Nephron (organoid): ENCODE measurements around the gene ST3GAL3.

ENCODE experiments used
- H3K27ac Mint-ChIP-seq, 3 experiments: 2 replicates each; pipeline ENCODE4 v1.8.0; 2020; ENCODE audit warnings: mixed read lengths in 3 of 3, mild to moderate bottlenecking in 2 of 3, moderate library complexity in 1 of 3
- H3K27me3 Mint-ChIP-seq: 2 replicates; pipeline ENCODE4 v1.8.0; 2021; ENCODE audit warnings: low read depth, mild to moderate bottlenecking, moderate library complexity, mixed read lengths
- H3K36me3 Mint-ChIP-seq: 2 replicates; pipeline ENCODE4 v1.8.0; 2020; ENCODE audit warnings: low read depth, mixed read lengths
- H3K4me1 Mint-ChIP-seq: 2 replicates; pipeline ENCODE4 v1.8.0; 2020; ENCODE audit warnings: mixed read lengths
- H3K4me3 Mint-ChIP-seq, 3 experiments: 2 replicates each; pipeline ENCODE4 v1.8.0; 2020; ENCODE audit warnings: mild to moderate bottlenecking in 3 of 3, mixed read lengths in 3 of 3, moderate library complexity in 2 of 3
- H3K9me3 Mint-ChIP-seq: 2 replicates; pipeline ENCODE4 v1.8.0; 2020; ENCODE audit warnings: mixed read lengths
- TF ChIP-seq, protein P1 (sequence below), 3 experiments: fragments of 200-600 bp; sonication (generic); IDR thresholded peaks; one replicate each; pipeline ENCODE4 v1.5.0; 2021; ENCODE audit warnings: antibody characterized with exemption in 3 of 3; ENCODE audit not compliant: unreplicated experiment in 3 of 3

ST3GAL3 gene

GRCh38 chr1:43683560-43683959 lies 23.8 kb upstream of the ST3GAL3 start:
- no peak overlapping the region for H3K4me3 Mint-ChIP-seq
- TF ChIP-seq, protein P1, sequence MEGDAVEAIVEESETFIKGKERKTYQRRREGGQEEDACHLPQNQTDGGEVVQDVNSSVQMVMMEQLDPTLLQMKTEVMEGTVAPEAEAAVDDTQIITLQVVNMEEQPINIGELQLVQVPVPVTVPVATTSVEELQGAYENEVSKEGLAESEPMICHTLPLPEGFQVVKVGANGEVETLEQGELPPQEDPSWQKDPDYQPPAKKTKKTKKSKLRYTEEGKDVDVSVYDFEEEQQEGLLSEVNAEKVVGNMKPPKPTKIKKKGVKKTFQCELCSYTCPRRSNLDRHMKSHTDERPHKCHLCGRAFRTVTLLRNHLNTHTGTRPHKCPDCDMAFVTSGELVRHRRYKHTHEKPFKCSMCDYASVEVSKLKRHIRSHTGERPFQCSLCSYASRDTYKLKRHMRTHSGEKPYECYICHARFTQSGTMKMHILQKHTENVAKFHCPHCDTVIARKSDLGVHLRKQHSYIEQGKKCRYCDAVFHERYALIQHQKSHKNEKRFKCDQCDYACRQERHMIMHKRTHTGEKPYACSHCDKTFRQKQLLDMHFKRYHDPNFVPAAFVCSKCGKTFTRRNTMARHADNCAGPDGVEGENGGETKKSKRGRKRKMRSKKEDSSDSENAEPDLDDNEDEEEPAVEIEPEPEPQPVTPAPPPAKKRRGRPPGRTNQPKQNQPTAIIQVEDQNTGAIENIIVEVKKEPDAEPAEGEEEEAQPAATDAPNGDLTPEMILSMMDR (IDR thresholded peaks at IDR 0.05; ENCODE audit: unreplicated experiment in 3 of 3), result no peak

GRCh38 chr1:43686801-43687200 lies 20.5 kb upstream of the ST3GAL3 start:
- Mint-ChIP-seq H3K36me3 (peaks cover 88% of the 10 kb centered on the region), H3K9me3 (no peaks in the 10 kb centered on the region), H3K4me3 (no peak overlapping the region), H3K27ac (no peak overlapping the region), H3K27me3 (no peaks in the 10 kb centered on the region), H3K4me1 (no peaks in the 10 kb centered on the region)
- TF ChIP-seq, protein P1 (IDR thresholded peaks at IDR 0.05; ENCODE audit: unreplicated experiment in 3 of 3), result no peak

More at GRCh38 chr1:43683560-43683959, 23.8 kb upstream of the ST3GAL3 start:
- Mint-ChIP-seq H3K27ac (no peak overlapping the region), H3K36me3 (peaks cover 80% of the 10 kb centered on the region), H3K27me3 (no peaks in the 10 kb centered on the region), H3K9me3 (no peaks in the 10 kb centered on the region), H3K4me1 (no peaks in the 10 kb centered on the region)

DNA sequence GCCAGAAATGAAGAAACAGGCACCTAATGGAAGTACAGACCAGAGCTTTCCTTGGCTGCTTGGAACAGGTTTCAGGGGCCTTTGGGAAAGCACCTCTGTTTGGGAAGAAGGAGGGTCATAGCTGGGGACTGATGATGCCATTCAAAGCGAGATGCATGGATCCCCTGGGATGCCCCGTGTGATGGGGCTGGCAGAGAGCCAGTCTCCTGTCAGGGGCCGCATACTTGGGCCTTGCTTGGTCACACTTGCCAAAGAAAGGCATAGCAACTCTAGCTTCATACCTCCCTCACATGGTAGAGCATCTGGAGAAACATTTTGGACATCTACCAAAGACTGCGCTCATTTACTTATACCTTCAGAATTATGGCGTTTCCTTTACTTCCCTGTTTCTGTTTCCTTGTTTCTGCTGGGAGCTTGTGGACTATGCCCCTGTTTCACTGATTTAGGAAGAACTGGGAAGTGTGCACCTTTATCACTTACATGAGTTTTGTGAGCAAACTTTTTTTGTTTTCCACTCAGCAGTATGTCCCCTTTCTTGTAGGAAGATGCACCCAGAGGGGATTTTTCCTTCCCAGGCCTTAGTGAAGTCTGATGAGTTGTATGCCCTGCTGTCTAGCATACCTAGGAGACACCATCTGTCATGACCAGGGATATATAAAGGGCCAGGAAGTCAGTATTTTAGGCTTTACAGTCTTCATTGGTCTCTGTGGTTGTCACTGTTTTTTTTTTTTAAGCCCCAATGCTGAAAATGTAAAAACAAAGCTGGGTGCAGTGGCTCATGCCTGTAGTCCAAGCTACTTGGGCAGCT lies 19.8 kb upstream of the ST3GAL3 start:
- no peak overlapping the region for H3K4me3 Mint-ChIP-seq
- H3K4me1 Mint-ChIP-seq, result no peaks in the 10 kb centered on the region
- no peaks in the 10 kb centered on the region for H3K9me3 Mint-ChIP-seq
- TF ChIP-seq, protein P1 (IDR thresholded peaks at IDR 0.05; ENCODE audit: unreplicated experiment in 3 of 3), result no peak
- no peak overlapping the region for H3K27ac Mint-ChIP-seq
- peaks cover 91% of the 10 kb centered on the region for H3K36me3 Mint-ChIP-seq
- no peaks in the 10 kb centered on the region for H3K27me3 Mint-ChIP-seq

- no peak overlapping the region for H3K4me3 Mint-ChIP-seq
- H3K9me3 Mint-ChIP-seq, result no peaks in the 10 kb centered on the region
- TF ChIP-seq, protein P1 (IDR thresholded peaks at IDR 0.05; ENCODE audit: unreplicated experiment in 3 of 3), result no peak
- H3K27ac Mint-ChIP-seq, result no peak overlapping the region
- no peaks in the 10 kb centered on the region for H3K4me1 Mint-ChIP-seq
- no peaks in the 10 kb centered on the region for H3K27me3 Mint-ChIP-seq
- H3K36me3 Mint-ChIP-seq, result peaks cover 95% of the 10 kb centered on the region
Observed at GRCh38 chr1:43688109-43688387, 19.3 kb upstream of the ST3GAL3 start.

GRCh38 chr1:43688594-43689000 lies 18.7 kb upstream of the ST3GAL3 start:
- no peak overlapping the region for H3K4me3 Mint-ChIP-seq
- H3K36me3 Mint-ChIP-seq, result peaks cover 97% of the 10 kb centered on the region
- H3K27me3 Mint-ChIP-seq, result no peaks in the 10 kb centered on the region
- no peaks in the 10 kb centered on the region for H3K9me3 Mint-ChIP-seq
- TF ChIP-seq, protein P1 (IDR thresholded peaks at IDR 0.05; ENCODE audit: unreplicated experiment in 3 of 3), result no peak
- no peaks in the 10 kb centered on the region for H3K4me1 Mint-ChIP-seq
- no peak overlapping the region for H3K27ac Mint-ChIP-seq

DNA sequence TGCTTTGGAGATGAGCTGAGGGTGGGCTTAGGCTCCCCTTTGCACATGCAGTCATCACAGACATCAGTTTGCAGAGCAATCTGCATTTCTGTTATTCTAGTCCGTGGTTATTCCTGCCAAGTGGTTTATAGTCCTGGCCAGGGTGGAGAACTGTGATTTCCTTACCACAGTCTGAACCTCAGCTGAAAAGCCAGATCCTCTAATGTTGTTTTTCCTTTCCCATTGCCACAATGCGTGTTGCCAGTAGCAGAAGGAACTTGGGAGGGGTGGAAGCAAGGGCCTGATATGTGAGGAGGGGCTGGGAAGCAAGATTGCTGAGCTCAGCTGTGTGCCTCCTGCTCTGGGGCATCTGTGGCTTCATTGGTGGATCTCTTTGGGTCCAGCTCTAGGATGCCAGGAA lies 18.0 kb upstream of the ST3GAL3 start:
- TF ChIP-seq, protein P1 (IDR thresholded peaks at IDR 0.05; ENCODE audit: unreplicated experiment in 3 of 3), result no peak
- Mint-ChIP-seq H3K9me3 (no peaks in the 10 kb centered on the region), H3K4me1 (no peaks in the 10 kb centered on the region), H3K4me3 (no peak overlapping the region), H3K36me3 (peaks cover 90% of the 10 kb centered on the region), H3K27ac (no peak overlapping the region), H3K27me3 (no peaks in the 10 kb centered on the region)
